DMS153 treated with DMSO at 0.1 percent for 48 hours (cell line): ENCODE measurements around the gene MAP1A.
A peak's percentile ranks its signal among the peaks of the same experiment; 100 is the strongest.

Source experiments
- DNase-seq: peaks from one replicate; lab custom pipeline; 2025; ENCODE audit not compliant: unreplicated experiment; lab: John Stamatoyannopoulos, UW

Gene MAP1A

GRCh38 chr15:43510200-43511011 lies 7.0 kb upstream of the MAP1A start:
- peak; percentile 70 for DNase-seq

DNA sequence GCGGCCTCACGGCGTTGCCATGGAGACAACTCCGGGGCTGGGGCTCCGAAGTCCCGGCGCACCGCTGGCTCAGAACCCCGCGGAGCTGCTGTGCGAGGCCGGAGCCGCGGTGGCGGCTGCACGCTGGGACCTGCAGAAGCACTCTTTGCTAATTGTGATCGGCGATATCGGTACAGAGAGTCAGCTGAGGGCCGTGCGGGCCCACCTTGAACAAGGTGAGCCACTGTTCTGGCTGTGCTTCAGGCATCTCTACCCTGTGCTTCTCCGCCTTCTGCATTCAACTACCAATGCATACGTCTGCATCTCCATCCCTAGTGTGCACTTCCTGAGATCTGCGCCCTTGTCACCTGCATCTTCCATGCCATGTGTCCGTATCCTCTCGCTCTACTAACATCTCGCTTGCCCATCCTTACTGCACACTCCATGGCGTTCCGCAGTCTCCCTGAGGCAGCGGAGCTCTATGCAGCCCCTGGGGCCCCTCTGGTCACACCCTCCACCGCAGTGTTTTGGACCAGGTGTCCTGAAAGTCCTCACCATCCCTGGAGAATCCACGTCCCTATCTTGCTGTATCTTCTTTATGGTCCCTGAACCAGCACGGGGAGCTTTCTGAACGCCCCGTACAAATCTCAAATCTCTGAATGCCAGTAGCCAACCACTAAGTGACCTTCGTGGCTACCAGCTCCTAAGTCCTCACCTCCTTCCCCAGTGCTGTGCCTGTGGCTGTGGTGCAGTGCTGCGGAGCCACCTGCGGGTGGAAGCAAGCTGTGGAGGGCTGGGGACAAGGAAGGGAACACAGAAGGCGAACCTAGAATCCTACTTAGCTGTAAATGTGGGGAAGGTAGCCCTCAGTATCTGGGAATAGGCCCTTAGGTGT lies 6.2 kb upstream of the MAP1A start:
- peak; percentile 16 for DNase-seq

GRCh38 chr15:43513550-43513949 lies 3.9 kb upstream of the MAP1A start:
- DNase-seq = no peak

DNA sequence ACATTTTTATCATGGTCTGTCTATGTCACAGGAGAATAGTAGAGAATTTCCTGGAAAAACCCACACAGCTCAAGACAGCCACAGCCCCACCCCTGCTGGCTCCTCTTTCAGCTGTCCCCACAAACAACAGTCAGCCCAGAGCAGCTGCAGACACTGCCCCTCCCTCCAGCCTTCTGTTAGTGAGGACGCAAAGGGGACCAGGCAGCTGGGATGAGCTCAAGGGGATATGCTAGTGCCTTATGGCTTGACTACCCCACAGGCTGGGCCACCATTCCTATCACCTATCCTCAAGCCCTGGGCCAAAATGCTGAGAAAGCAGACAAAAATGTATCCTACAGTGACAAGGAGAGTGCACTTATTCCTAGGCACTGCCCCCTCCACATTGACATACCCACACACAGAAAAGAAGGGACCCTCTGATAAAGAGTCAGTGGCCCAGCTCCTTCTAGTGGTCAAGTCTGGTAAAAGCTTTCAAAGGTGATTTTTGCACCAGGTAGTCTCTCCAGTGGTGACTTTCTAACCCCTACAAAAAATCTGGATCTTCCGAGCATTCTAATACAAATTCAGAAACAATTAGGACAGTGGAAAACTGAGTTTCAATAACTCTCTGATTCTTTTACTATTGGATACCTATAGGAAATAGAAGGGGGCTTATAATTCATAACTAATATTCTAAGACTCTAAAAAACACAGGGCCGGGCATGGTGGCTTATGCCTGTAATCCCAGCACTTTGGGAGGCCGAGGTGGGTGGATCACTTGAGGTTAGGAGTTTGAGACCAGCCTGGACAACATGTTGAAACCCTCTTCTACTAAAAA lies 3.0 kb upstream of the MAP1A start:
- DNase-seq = no peak

DNA sequence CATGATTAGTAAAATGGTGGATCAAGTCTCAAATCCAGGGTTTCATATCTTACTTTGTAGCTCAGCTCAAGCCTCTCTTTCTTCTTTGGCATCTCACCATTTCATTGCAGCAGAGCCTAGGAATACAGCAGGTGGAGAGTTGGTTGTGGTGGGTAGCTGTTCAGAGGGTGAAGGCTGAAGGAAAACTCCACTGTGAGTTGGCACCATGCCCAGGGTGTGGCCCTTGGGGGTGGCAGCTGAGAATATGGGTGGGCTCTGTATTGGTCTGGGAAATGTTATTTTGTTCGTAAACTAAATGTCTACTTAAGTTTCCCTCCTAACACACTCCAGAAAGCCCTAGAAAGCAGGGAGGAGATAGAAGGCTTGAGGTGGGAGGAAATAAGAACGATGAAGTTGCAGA lies 1.7 kb upstream of the MAP1A start:
- DNase-seq = no peak

DNA sequence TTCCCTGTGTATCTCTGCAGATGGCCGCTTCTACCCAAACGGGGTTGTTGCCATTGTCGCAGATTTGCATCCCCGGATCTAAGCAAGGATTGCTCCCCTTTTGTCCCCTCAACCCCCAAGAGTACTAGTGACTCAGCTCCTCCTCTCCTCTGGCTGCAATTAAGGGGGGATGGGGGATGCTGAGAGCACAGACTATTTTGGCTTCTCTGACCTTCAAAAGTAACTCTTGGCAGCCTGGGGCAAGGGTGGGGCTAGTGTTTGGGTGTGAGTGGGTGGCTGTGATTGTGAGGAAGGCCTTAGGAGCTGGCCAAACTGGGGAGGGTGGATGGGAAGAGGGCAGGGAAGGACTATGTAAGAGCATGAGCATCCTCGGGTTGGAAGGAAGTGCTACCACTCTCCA lies 1.2 kb upstream of the MAP1A start:
- no peak for DNase-seq

- no peak for DNase-seq
These were observed 531 bp upstream of the MAP1A start for GRCh38 chr15:43516801-43517353.

DNA sequence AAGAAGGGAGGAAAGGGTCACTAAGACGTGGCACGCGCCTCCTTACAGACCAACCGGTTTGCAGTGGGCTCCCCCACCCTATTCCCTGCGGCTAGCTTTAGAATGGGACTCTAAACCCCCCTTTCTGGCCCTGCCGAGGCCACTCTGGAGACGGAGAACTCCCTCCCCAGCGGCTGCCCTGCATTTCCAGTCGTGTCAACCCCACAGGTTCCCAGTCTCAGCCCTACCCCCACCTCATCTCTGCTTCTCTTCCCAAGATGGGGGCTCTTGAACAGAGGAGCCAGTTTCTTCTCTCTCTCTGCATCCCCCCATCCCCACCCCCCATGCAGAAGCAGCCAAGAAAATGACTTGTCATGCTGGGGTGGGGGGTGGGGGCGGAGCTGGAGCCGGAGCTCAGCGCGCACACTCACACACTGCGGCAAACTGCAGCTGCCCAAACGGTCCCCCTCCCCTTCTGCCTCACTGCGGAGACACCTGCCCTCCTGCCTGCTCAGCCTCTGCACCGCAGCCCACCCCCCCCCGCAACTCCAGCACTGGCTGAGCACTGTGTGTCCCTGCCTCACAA lies 871 bp downstream of the MAP1A start:
- DNase-seq = peak; percentile 8

- no peak for DNase-seq
These were observed 1.8 kb downstream of the MAP1A start for GRCh38 chr15:43519196-43519595.

DNA sequence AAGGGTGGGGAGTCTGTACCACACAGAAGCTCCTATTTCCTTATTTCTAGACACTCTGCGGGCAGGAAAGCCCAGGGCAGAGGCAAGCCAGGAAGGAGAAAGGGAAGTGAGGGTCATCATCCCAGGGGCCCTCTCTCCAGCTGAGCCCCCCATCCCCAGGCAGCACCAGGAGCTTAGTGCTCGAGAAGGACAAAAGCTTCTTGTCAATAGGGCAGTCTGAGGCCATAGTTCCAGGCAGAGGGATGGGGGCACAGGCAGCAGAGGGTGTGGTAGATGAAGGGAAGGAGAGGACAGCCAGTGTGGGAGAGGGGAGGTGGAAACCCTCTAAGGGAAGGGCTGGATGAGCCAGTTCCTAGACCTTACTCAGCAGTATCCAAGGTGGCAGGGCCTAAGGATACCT lies 2.7 kb downstream of the MAP1A start:
- no peak for DNase-seq

GRCh38 chr15:43521419-43521818 lies 4.0 kb downstream of the MAP1A start:
- no peak for DNase-seq

DNA sequence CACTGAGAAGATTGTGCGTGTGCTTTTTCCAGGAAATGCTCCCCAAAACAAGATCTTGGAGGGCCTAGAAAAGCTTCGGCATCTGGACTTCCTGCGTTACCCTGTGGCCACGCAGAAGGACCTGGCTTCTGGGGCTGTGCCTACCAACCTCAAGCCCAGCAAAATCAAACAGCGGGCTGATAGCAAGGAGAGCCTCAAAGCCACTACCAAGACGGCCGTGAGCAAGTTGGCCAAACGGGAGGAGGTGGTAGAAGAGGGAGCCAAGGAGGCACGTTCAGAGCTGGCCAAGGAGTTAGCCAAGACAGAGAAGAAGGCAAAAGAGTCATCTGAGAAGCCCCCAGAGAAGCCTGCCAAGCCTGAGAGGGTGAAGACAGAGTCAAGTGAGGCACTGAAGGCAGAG lies 4.8 kb downstream of the MAP1A start:
- DNase-seq = no peak

DNA sequence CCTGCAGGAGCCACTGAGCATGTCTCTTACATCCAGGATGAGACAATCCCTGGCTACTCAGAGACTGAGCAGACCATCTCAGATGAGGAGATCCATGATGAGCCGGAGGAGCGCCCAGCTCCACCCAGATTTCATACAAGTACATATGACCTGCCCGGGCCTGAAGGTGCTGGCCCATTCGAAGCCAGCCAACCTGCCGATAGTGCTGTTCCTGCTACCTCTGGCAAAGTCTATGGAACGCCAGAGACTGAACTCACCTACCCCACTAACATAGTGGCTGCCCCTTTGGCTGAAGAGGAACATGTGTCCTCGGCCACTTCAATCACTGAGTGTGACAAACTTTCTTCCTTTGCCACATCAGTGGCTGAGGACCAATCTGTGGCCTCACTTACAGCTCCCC lies 6.2 kb downstream of the MAP1A start:
- DNase-seq = no peak

GRCh38 chr15:43524254-43524845 lies 6.9 kb downstream of the MAP1A start:
- no peak for DNase-seq

DNA sequence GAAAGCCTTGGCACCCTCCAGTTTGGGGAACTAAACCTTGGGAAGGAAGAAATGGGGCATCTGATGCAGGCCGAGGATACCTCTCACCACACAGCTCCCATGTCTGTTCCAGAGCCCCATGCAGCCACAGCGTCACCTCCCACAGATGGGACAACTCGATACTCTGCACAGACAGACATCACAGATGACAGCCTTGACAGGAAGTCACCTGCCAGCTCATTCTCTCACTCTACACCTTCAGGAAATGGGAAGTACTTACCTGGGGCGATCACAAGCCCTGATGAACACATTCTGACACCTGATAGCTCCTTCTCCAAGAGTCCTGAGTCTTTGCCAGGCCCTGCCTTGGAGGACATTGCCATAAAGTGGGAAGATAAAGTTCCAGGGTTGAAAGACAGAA lies 7.7 kb downstream of the MAP1A start:
- DNase-seq = no peak

GRCh38 chr15:43526261-43526930 lies 9.0 kb downstream of the MAP1A start:
- no peak for DNase-seq

GRCh38 chr15:43527016-43527801 lies 9.8 kb downstream of the MAP1A start:
- DNase-seq = no peak

DNA sequence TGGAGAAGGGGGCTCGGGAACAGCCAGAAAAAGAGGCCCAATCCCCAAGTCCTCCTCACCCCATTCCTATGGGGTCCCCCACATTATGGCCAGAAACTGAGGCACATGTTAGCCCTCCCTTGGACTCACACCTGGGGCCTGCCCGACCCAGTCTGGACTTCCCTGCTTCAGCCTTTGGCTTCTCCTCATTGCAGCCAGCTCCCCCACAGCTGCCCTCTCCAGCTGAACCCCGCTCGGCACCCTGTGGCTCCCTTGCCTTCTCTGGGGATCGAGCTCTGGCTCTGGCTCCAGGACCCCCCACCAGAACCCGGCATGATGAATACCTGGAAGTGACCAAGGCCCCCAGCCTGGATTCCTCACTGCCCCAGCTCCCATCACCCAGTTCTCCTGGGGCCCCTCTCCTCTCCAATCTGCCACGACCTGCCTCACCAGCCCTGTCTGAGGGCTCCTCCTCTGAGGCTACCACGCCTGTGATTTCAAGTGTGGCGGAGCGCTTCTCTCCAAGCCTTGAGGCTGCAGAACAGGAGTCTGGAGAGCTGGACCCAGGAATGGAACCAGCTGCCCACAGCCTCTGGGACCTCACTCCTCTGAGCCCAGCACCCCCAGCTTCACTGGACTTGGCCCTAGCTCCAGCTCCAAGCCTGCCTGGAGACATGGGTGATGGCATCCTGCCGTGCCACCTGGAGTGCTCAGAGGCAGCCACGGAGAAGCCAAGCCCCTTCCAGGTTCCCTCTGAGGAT lies 10.6 kb downstream of the MAP1A start:
- DNase-seq = no peak
